ENCODE results near the gene CPPED1.

CPPED1 gene

GRCh38 chr16:12680531-12680930 lies 123.2 kb downstream of the CPPED1 start:
- DNase-seq (ENCODE audit: low read depth in 2 of 2): no peak

- DNase-seq (ENCODE audit: low read depth in 2 of 2): no peak
These were observed 123.9 kb downstream of the CPPED1 start for GRCh38 chr16:12679660-12680272.

GRCh38 chr16:12678983-12679382 lies 124.7 kb downstream of the CPPED1 start:
- no peak for DNase-seq (ENCODE audit: low read depth in 2 of 2)

GRCh38 chr16:12677502-12677901 lies 126.2 kb downstream of the CPPED1 start:
- no peak for DNase-seq (ENCODE audit: low read depth in 2 of 2)

GRCh38 chr16:12675852-12676251 lies 127.8 kb downstream of the CPPED1 start:
- DNase-seq (ENCODE audit: low read depth in 2 of 2): no peak

- DNase-seq (ENCODE audit: low read depth in 2 of 2): no peak
These were observed 128.6 kb downstream of the CPPED1 start for GRCh38 chr16:12675046-12675445.

- no peak for DNase-seq (ENCODE audit: low read depth in 2 of 2)
These were observed 129.2 kb downstream of the CPPED1 start for GRCh38 chr16:12674524-12674923.

- no peak for DNase-seq (ENCODE audit: low read depth in 2 of 2)
These were observed 129.6 kb downstream of the CPPED1 start for GRCh38 chr16:12674071-12674470.

GRCh38 chr16:12673466-12673865 lies 130.2 kb downstream of the CPPED1 start:
- DNase-seq (ENCODE audit: low read depth in 2 of 2): no peak

GRCh38 chr16:12672986-12673385 lies 130.7 kb downstream of the CPPED1 start:
- no peak for DNase-seq (ENCODE audit: low read depth in 2 of 2)

- no peak for DNase-seq (ENCODE audit: low read depth in 2 of 2)
These were observed 133.8 kb downstream of the CPPED1 start for GRCh38 chr16:12669908-12670307.

- DNase-seq (ENCODE audit: low read depth in 2 of 2): no peak
These were observed 135.8 kb downstream of the CPPED1 start for GRCh38 chr16:12667909-12668308.

- no peak for DNase-seq (ENCODE audit: low read depth in 2 of 2)
These were observed 139.4 kb downstream of the CPPED1 start for GRCh38 chr16:12664164-12664733.

GRCh38 chr16:12661656-12662172 lies 142.0 kb downstream of the CPPED1 start:
- no peak for DNase-seq (ENCODE audit: low read depth in 2 of 2)

GRCh38 chr16:12659871-12660270 lies 143.8 kb downstream of the CPPED1 start:
- DNase-seq (ENCODE audit: low read depth in 2 of 2): no peak

GRCh38 chr16:12658506-12658905 lies 145.2 kb downstream of the CPPED1 start:
- no peak for DNase-seq (ENCODE audit: low read depth in 2 of 2)

- no peak for DNase-seq (ENCODE audit: low read depth in 2 of 2)
These were observed 148.2 kb downstream of the CPPED1 start for GRCh38 chr16:12655537-12655936.

- DNase-seq (ENCODE audit: low read depth in 2 of 2): no peak
These were observed 149.8 kb downstream of the CPPED1 start for GRCh38 chr16:12653820-12654392.

- DNase-seq (ENCODE audit: low read depth in 2 of 2): no peak
These were observed 150.8 kb downstream of the CPPED1 start for GRCh38 chr16:12652924-12653323.

GRCh38 chr16:12651765-12652512 lies 151.7 kb downstream of the CPPED1 start:
- DNase-seq (ENCODE audit: low read depth in 2 of 2): no peak

GRCh38 chr16:12649356-12649755 lies 154.3 kb downstream of the CPPED1 start:
- no peak for DNase-seq (ENCODE audit: low read depth in 2 of 2)

- DNase-seq (ENCODE audit: low read depth in 2 of 2): peak in 1 of 2 donors; percentile 6
These were observed 157.0 kb downstream of the CPPED1 start for GRCh38 chr16:12646490-12647274.
